CD4-positive, alpha-beta T cell treated with Interleukin-15 for 4 hours (primary cell): Measurements from ENCODE around the gene SKIDA1.
"Not testable (repeated sequence)": the region's sequence is repeated elsewhere in the genome, so short reads cannot be mapped to it uniquely, and the experiment has no call there.

ENCODE experiments used
- DNase-seq: peaks from one replicate; pipeline ENCODE4 v3.0.0-alpha.2; 2020; ENCODE audit warnings: low spot score

The SKIDA1 gene

DNA sequence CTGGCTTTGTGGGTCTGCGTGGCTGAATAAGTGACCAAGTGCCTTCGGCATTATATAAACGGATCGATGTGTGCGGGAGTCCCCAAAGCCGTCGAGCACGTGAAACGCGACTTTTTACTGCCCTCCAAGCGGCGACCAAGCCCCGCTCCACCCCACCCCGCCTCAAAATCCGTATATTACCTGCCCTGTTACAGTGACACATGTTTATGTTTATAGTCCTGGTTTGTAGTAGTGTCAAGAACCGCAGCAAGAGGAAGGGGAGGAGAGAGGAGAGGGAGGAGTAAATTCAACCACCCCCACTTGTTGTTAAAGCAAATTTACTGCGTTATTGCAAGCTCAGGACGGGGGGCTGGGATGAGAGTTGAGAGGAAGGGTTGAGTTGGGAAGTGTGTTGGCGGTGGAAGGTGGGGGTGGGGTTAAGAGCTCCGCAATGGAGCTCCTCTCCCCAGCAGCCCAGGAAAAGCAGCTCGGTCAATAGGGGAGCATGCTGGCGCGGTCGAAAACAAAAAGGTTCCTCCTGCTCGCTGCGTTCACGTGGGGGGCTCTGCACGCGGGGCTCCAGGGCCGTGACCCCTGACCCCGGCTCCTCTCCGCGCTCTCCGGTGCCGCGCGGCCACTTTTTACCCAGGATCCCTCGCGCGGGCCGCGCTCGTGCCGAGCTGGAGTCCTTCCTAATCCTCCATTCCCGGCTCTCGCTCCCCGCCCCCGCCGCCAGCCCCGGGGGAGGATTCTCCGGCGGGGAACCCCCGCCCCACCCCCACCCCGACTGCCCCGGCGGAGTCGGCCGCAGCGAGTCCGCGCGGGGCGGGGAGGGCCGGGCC is at the start of gene SKIDA1:
TSS of gene SKIDA1 (minus strand) at position 316 of the 821 bp plus-strand sequence. CDS start 7,860 bp downstream, outside the sequence.
- DNase-seq: peak; percentile 56

DNA sequence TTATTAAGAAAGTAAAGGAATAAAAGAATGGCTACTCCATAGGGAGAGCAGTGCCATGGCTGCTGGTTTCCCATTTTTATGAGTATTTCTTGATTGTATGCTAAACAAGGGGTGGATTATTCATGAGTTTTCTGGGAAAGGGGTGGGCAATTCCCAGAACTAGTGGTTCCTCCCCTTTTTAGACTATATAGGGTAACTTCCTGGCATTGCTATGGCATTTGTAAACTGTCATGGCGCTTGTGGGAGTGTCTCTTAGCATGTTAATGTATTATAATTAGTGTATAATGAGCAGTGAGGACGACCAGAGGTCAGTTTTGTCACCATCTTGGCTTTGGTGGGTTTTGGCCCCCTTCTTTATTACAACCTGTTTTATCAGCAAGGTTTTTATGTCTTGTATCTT is 49.0 kb upstream of the SKIDA1 start:
- not testable (repeated sequence) for DNase-seq

GRCh38 chr10:21572578-21572977 is 47.1 kb upstream of the SKIDA1 start:
- DNase-seq: no peak

DNA sequence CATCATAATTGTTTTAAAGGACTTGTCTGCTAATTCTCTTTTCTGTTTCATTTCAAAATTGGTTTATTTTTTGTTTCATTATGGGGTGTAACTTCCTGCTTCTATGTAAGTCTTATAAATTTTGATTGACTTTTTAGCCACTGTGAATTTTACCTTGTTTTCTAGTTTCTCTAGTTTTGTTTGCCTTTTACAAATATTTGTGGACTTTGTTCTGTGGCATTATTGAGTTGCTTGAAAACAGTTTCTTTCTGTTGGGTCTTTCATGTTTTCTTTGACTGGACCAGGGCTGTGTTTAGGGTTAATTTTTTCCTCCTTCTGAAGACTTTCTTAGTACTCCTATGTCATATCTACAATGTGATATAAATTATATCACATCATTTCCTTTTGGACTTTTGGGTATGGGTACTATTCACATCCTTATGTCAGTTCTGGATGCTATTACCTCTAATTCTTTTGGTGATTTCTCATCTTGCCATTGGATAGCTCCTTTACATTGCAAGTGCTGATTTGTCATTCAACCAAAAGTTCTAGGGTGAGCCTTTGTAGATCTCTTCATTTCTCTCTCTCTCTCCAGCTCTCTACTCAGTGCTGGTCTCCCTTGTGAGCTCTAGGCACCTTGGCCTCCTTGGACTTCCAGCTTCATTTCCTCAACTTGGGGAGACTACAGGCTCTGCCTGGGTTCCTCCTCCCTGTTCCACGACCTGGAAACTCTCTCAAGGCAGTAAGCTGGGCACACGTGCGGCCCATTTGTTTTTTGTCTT is 45.5 kb upstream of the SKIDA1 start:
- DNase-seq: no peak

DNA sequence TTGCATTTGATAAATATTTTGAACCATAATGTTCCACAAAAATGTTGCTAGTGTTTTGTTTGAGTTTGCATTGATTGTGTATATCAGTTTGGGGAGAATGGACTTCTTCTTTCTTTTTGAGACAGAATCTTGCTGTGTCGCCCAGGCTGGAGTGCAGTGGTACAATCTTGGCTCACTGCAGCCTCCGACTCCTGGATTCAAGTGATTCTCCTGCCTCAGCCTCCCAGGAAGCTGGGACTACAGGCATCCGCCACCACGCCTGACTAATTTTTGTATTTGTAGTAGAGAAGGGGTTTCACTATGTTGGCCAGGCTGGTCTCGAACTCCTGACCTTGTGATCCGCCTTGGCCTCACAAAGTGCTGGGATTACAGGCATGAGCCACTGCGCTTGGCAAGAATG is 33.5 kb upstream of the SKIDA1 start:
- not testable (repeated sequence) for DNase-seq

DNA sequence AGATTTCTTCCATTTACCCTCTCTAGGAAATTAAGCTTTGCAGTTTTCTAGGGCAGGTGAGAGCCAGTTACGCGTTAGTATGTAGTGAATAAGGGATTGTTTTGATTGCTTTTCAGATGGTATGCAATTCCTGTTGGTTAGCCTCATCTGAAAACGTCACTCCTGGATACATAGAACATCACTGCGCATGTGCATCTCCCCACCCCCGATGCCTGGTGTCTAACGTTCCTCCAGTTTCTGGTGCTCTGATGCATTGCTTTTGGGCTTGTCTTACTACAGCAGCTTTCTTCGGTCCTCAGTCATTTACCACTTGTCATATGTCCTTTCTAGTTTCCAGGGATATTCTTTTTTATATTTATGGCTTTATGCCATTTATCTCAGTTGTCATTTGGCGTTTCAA is 31.0 kb upstream of the SKIDA1 start:
- DNase-seq: no peak

GRCh38 chr10:21552638-21553037 is 27.2 kb upstream of the SKIDA1 start:
- no peak for DNase-seq

- no peak for DNase-seq
Observed at GRCh38 chr10:21547246-21547645, 21.8 kb upstream of the SKIDA1 start.

- DNase-seq: not testable (repeated sequence)
Observed at GRCh38 chr10:21540701-21541100, 15.2 kb upstream of the SKIDA1 start.

DNA sequence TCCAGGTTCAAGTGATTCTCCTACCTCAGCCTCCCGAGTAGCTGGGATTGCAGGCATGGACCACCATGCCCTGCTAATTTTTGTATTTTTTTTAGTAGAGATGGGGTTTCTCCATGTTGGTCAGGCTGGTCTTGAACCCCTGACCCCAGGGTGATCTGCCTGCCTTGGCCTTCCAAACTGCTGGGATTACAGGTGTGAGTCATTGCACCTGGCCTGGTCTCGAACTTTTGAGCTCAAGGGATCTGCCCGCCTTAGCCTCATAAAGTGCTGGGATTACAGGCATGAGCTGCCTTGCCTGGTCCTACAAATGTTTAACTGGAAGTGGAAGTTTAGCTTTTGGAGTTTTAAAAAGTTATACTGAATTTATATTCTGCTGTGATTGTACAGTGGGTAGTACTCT is 11.4 kb upstream of the SKIDA1 start:
- no peak for DNase-seq

- DNase-seq: not testable (repeated sequence)
Observed at GRCh38 chr10:21535976-21536375, 10.5 kb upstream of the SKIDA1 start.

DNA sequence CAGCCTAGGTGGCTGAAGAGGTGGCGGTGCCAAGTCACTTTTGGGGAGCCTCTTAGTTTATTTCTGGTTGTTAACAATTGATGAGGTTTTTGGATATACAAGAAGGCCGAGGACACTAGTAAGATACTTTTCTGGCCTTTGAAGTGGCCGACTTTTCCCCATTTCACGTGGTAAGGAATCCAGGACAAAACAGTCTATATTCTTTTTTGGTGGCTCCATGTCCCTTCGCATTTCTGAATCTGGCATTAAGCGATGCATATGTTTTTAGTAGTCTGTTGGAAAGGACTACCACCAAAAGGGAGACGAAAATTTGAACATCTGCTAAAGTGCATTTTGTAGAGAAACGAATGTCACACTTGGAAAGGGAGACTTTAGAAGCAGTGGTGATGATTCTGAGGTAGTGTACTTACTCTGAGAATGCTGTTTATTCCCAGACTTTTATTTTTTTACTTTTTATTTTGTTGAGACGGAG is 10.0 kb upstream of the SKIDA1 start:
- DNase-seq: no peak

DNA sequence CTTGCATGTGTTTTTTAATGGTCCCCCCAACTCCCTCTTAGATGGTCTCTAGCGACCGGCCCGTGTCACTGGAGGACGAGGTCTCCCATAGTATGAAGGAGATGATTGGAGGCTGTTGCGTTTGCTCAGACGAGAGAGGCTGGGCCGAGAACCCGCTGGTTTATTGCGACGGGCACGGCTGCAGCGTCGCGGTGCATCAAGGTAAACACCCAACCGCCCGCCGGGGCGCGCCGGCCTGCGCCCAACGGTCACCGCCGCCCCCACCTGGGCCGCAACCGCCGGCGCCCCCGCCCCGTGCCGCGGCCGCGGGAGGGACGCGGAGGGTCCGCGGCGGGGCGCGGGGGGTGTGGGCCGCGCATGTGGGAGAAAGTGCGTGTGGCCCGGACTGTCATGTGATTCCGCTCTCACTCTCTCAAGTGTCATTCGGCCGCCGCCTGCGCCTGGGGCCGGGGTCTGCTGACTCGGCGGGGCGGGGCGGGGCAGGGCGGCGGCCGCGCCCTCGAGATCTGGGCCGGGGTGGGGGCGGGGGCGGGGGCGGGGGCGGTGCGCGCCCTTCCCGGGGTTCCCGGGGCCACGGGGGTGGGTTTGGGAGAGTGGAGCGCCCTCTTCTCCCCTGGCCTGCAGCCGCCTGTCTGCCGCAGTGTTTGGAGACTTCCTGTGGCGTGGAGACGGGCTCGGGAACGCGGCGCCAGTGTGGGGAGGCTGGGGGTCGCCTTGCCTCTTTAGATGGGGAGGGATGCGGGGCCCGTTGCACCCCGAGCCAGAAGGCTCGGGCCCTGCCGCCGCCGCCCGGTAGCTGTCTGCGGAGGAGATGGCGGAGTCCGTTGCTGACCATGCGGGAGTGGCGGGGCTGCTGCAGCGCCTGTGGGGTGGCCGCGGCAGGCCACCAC is 9.4 kb upstream of the SKIDA1 start:
- DNase-seq: peak; percentile 43

DNA sequence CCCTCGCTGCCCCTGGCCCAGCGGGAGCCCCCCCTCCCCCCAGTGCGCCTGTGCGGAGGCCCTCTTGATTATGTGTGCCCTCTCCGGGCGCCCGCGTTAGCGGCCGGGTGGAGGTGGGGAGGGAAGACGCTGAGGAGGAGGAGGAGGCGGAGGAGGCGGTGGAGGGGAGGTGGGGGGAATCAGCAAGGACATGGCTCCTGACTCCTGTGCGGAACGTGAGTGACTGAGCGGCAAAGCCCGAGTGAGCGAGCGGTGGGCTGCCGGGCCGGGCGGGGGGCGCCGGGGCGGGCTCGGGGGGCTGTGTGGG is 8.8 kb upstream of the SKIDA1 start:
- DNase-seq: no peak

DNA sequence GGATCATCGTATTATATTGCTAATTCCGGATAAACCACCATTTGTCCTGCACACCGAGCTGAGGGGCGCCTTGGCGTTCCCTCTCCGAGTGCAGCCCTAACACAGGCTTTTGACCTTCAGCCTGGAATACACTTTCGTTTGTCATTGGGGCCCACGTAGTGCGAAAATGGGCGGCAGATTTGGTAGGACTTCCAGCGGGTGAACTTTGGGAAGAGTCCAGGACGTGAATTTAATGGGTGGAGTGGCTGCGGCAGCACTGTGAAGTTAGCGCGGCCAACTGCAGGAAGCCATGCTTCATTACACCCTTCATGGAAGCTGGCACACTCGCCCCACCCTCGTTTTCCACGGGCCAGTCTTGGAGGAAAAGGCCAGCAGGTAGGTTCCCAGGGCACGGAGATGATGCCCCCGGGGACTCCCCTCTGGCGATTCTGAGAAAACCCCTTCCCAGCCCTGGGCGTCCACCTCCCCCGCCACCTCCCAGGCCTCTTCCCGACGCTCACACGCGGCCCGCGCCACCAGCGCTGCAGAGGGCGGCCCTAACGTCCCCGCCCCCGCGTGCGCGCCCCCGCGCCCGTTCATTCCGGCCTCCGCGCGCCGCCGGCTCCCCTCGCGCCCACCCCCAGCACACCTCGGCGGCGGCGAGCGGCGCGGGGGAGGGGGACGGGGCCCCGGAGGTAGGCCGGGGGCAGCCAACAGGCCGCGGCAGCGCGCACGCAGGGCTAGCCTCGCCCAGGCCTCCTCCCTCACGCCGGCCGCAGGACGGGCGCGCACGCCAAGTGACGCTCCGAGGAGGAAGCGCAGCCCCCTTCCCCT is 8.2 kb upstream of the SKIDA1 start, which contains the start of gene MLLT10:
TSS of gene MLLT10 (plus strand) at position 766 of the 813 bp plus-strand sequence. CDS start 413 bp downstream, outside the sequence.
- peak; percentile 94 for DNase-seq

DNA sequence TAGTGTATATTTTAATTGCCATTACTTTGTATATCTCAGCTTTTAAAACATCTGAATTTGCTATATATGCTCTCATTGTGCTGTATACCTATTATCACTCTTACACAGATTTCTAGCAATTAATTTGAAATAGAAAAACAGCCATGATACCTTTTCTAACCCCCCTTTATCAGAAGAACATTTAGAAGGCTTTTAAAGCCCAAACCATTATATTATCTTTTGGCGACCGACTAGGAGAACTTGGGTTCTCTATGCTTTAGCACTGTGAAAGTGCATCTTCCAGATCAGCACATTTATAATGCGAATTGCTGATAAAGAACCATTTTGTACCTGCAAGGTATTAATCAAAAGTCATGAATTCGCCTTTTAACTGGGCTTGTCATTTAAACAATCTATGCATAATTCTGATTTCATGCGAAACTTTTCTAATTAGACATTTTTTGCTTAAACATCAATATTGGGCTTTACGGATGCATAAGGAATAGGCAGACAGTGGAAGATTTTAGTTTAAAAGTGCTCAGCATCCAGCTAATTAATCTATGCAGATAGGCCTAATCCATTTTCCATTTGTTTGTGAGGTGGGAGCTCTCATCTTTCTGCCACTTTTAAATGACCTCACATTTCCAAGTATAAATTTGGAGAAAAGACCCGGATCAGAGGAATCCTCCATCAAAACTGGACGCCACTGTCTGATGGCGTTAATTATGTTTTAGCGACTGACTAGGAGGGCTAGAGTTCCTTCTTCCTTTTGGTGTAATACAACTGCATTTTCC is 7.4 kb upstream of the SKIDA1 start:
- DNase-seq: no peak

DNA sequence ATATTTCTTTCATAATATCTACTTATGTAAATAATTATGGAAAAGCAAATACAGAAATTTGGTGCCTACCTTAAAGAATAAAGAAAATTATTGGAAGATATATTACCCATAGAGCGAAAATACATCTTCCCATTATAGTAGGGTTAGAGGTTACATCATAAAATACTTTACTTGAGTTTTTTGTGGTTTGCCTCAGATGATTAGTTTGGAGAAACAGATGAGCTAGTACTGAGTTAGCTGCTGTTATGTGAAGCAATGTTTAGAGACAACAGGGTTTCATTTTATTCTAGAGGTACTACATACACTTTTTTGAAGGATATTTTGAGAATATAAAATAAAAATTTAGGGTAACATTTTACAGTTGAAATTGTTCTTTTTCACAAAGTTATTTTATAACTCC is 5.7 kb upstream of the SKIDA1 start:
- DNase-seq: no peak

- no peak for DNase-seq
Observed at GRCh38 chr10:21530641-21531040, 5.2 kb upstream of the SKIDA1 start.

GRCh38 chr10:21530168-21530567 is 4.7 kb upstream of the SKIDA1 start:
- DNase-seq: no peak
